ENCODE measurements around the gene TMEM258.

Gene TMEM258

GRCh38 chr11:61795876-61796526, 3.6 kb upstream of the TMEM258 start:
- no peak for DNase-seq (ENCODE audit: low spot score)

GRCh38 chr11:61795459-61795858, 3.1 kb upstream of the TMEM258 start:
- in situ Hi-C loops (cut with MboI; ENCODE audit: low sequenced_read_pairs, unreplicated experiment): loop anchor here (10.0 kb wide), 1 partner anchor 279 kb away; no protein-coding TSS in a partner anchor
- no peak for TF ChIP-seq CTCF (IDR thresholded peaks at IDR 0.05; ENCODE audit: borderline replicate concordance, control extremely low read depth, extremely low read depth, insufficient read depth, missing control alignments)
- DNase-seq (ENCODE audit: low spot score): no peak

More at GRCh38 chr11:61795876-61796526, 3.6 kb upstream of the TMEM258 start:
- in situ Hi-C loops (cut with MboI; ENCODE audit: low sequenced_read_pairs, unreplicated experiment): loop anchor here (10.0 kb wide), 1 partner anchor 279 kb away; no protein-coding TSS in a partner anchor
- no peak for TF ChIP-seq CTCF (IDR thresholded peaks at IDR 0.05; ENCODE audit: borderline replicate concordance, control extremely low read depth, extremely low read depth, insufficient read depth, missing control alignments)

- in situ Hi-C loops (cut with MboI; ENCODE audit: low sequenced_read_pairs, unreplicated experiment): loop anchor here (10.0 kb wide), 1 partner anchor 280 kb away; no protein-coding TSS in a partner anchor
- no peak for TF ChIP-seq CTCF (IDR thresholded peaks at IDR 0.05; ENCODE audit: borderline replicate concordance, control extremely low read depth, extremely low read depth, insufficient read depth, missing control alignments)
- no peak for DNase-seq (ENCODE audit: low spot score)
These were observed 2.2 kb upstream of the TMEM258 start for GRCh38 chr11:61794579-61794978.

GRCh38 chr11:61793829-61794204, 1.4 kb upstream of the TMEM258 start:
- no peak for DNase-seq (ENCODE audit: low spot score)
- TF ChIP-seq CTCF (IDR thresholded peaks at IDR 0.05; ENCODE audit: borderline replicate concordance, control extremely low read depth, extremely low read depth, insufficient read depth, missing control alignments): no peak
- in situ Hi-C loops (cut with MboI; ENCODE audit: low sequenced_read_pairs, unreplicated experiment): loop anchor here (10.0 kb wide), 1 partner anchor 281 kb away; no protein-coding TSS in a partner anchor

GRCh38 chr11:61793083-61793828, 857 bp upstream of the TMEM258 start:
- DNase-seq (ENCODE audit: low spot score): no peak
- in situ Hi-C loops (cut with MboI; ENCODE audit: low sequenced_read_pairs, unreplicated experiment): loop anchor here (10.0 kb wide), 1 partner anchor 282 kb away; no protein-coding TSS in a partner anchor
- no peak for TF ChIP-seq CTCF (IDR thresholded peaks at IDR 0.05; ENCODE audit: borderline replicate concordance, control extremely low read depth, extremely low read depth, insufficient read depth, missing control alignments)

- in situ Hi-C loops (cut with MboI; ENCODE audit: low sequenced_read_pairs, unreplicated experiment): loop anchor here (10.0 kb wide), 1 partner anchor 283 kb away; no protein-coding TSS in a partner anchor
- no peak for DNase-seq (ENCODE audit: low spot score)
- no peak for TF ChIP-seq CTCF (IDR thresholded peaks at IDR 0.05; ENCODE audit: borderline replicate concordance, control extremely low read depth, extremely low read depth, insufficient read depth, missing control alignments)
These were observed 576 bp downstream of the TMEM258 start for GRCh38 chr11:61791737-61792309.
